H1 (cell line): ENCODE results near the gene CCDC78. TPM values are rescaled to one million over a fixed set of nuclear protein-coding genes. Genes with fewer than 3 reads are reported as not detected.

Source experiments
- CTCF ChIA-PET: fragments of 300-600 bp; sonication (Branson Sonifier 250); formaldehyde crosslinking; loops from one replicate; lab custom pipeline; 2021; ENCODE audit not compliant: partially characterized antibody; lab: Charles Lee
- POLR2A ChIA-PET: fragments of 300-600 bp; sonication (Branson Sonifier 250); formaldehyde crosslinking; loops from one replicate; lab custom pipeline; 2021; ENCODE audit warnings: inconsistent platforms; ENCODE audit not compliant: partially characterized antibody; lab: Charles Lee
- DNase-seq, 2 experiments: peaks; one replicate each; pipeline versions ENCODE4 v3.0.0 to v3.0.0-alpha.2; 2010 to 2022; ENCODE audit warnings: low spot score in 2 of 2, low read depth in 1 of 2, mixed read lengths in 1 of 2
- FAIRE-seq: peaks from 2 replicates; lab custom pipeline; 2011; peaks lifted over from hg19 to GRCh38; lab: Jason Lieb, UNC
- H2AFZ ChIP-seq: 2 replicates; pipeline ENCODE4 v1.8.1; 2012; ENCODE audit warnings: low read length, inconsistent platforms
- H2AK5ac ChIP-seq: 2 replicates; pipeline ENCODE4 v1.6.1; 2013; ENCODE audit warnings: low read depth, low read length
- H2BK120ac ChIP-seq: replicated peaks from 2 replicates; pipeline ENCODE3; 2013; ENCODE audit warnings: low read depth, low read length, inconsistent platforms
- H2BK12ac ChIP-seq: 2 replicates; pipeline ENCODE4 v1.6.1; 2013; ENCODE audit warnings: low read depth, low read length
- H2BK15ac ChIP-seq: 2 replicates; pipeline ENCODE4 v1.6.1; 2013; ENCODE audit warnings: low read length
- H2BK20ac ChIP-seq: 2 replicates; pipeline ENCODE4 v1.6.1; 2013; ENCODE audit warnings: low read length
- H2BK5ac ChIP-seq: 2 replicates; pipeline ENCODE4 v1.6.1; 2013; ENCODE audit warnings: low read depth, low read length
- H3K14ac ChIP-seq: 2 replicates; pipeline ENCODE4 v1.6.1; 2013; ENCODE audit warnings: inconsistent platforms; ENCODE audit not compliant: insufficient read length
- H3K18ac ChIP-seq: 2 replicates; pipeline ENCODE4 v1.6.1; 2013; ENCODE audit warnings: low read length; ENCODE audit errors: extremely low read depth
- H3K23ac ChIP-seq: 2 replicates; pipeline ENCODE4 v1.6.1; 2013; ENCODE audit warnings: inconsistent platforms; ENCODE audit not compliant: insufficient read length
- H3K23me2 ChIP-seq: 2 replicates; pipeline ENCODE4 v1.6.1; 2013; ENCODE audit warnings: low read depth, low read length
- H3K27ac ChIP-seq: 2 replicates; pipeline ENCODE4 v1.6.1; 2011; ENCODE audit warnings: low read depth, low read length, inconsistent platforms
- H3K27me3 ChIP-seq, 4 experiments: replicated peaks in 1 of 4; 1 replicate in 1 of 4; 2 replicates in 3 of 4; pipeline versions ENCODE4 v1.6.1 to v1.8.1; 2011 to 2013; ENCODE audit warnings: low read length in 3 of 4, mild to moderate bottlenecking in 3 of 4, inconsistent platforms in 2 of 4, mixed read lengths in 2 of 4, moderate library complexity in 1 of 4; ENCODE audit not compliant: control insufficient read depth in 3 of 4, insufficient read depth in 3 of 4; ENCODE audit errors: extremely low read depth in 1 of 4
- H3K36me3 ChIP-seq, 4 experiments: 2 replicates each; pipeline versions ENCODE4 v1.6.1 to v1.8.1; 2011 to 2013; ENCODE audit warnings: mild to moderate bottlenecking in 4 of 4, low read length in 3 of 4, moderate library complexity in 2 of 4, control low read depth in 1 of 4, inconsistent platforms in 1 of 4; ENCODE audit not compliant: insufficient read depth in 4 of 4, control insufficient read depth in 2 of 4
- H3K4ac ChIP-seq: replicated peaks from 2 replicates; pipeline ENCODE3; 2013; ENCODE audit warnings: low read length, low read depth, mixed read lengths, inconsistent platforms; ENCODE audit not compliant: insufficient read length
- H3K4me1 ChIP-seq, 4 experiments: replicated peaks in 1 of 4; 1 replicate in 1 of 4; 2 replicates in 3 of 4; pipeline versions ENCODE4 v1.6.1 to v1.8.1; 2011 to 2013; ENCODE audit warnings: low read length in 3 of 4, inconsistent platforms in 2 of 4, mixed read lengths in 1 of 4; ENCODE audit not compliant: insufficient read depth in 4 of 4, control insufficient read depth in 3 of 4
- H3K4me2 ChIP-seq, 2 experiments: 2 replicates each; pipeline versions ENCODE4 v1.6.1 to v1.8.1; 2011 to 2013; ENCODE audit warnings: low read depth in 2 of 2, low read length in 2 of 2, control low read depth in 1 of 2, inconsistent platforms in 1 of 2, mild to moderate bottlenecking in 1 of 2; ENCODE audit not compliant: insufficient read depth in 1 of 2
- H3K4me3 ChIP-seq, 4 experiments: fragments of 200-600, 300-600 bp in 1 of 4; sonication (generic), shearing (Covaris generic), sonication (Bioruptor Twin) in 1 of 4; 2 replicates each; pipeline versions ENCODE4 v1.5.1 to v1.8.1; 2011 to 2016; ENCODE audit warnings: low read length in 4 of 4, low read depth in 3 of 4, control low read depth in 2 of 4, inconsistent platforms in 2 of 4, mild to moderate bottlenecking in 2 of 4, mixed read lengths in 1 of 4, moderate library complexity in 1 of 4; ENCODE audit not compliant: insufficient read depth in 2 of 4; ENCODE audit errors: extremely low read depth in 1 of 4
- H3K56ac ChIP-seq: replicated peaks from 2 replicates; pipeline ENCODE3; 2013; ENCODE audit warnings: low read depth, mild to moderate bottlenecking, mixed read lengths, low read length, inconsistent platforms; ENCODE audit not compliant: insufficient read length
- H3K79me1 ChIP-seq: 2 replicates; pipeline ENCODE4 v1.6.1; 2013; ENCODE audit warnings: low read depth, low read length, control low read depth
- H3K79me2 ChIP-seq, 2 experiments: 2 replicates each; pipeline versions ENCODE4 v1.6.1 to v1.8.1; 2012 to 2013; ENCODE audit warnings: low read length in 2 of 2, mild to moderate bottlenecking in 2 of 2, inconsistent platforms in 1 of 2; ENCODE audit not compliant: insufficient read depth in 2 of 2, control insufficient read depth in 1 of 2
- H3K9ac ChIP-seq, 4 experiments: replicated peaks in 1 of 4; 1 replicate in 1 of 4; 2 replicates in 3 of 4; pipeline versions ENCODE4 v1.6.1 to v1.8.1; 2011 to 2013; ENCODE audit warnings: low read depth in 3 of 4, low read length in 3 of 4, control low read depth in 2 of 4, mild to moderate bottlenecking in 2 of 4, moderate library complexity in 2 of 4, inconsistent platforms in 1 of 4; ENCODE audit errors: extremely low read depth in 1 of 4
- H3K9me3 ChIP-seq, 2 experiments: 2 replicates each; pipeline versions ENCODE4 v1.6.1 to v1.8.1; 2012 to 2013; ENCODE audit warnings: mild to moderate bottlenecking in 2 of 2, moderate library complexity in 2 of 2, control low read depth in 1 of 2, inconsistent platforms in 1 of 2, low read depth in 1 of 2, low read length in 1 of 2, mixed read lengths in 1 of 2; ENCODE audit not compliant: insufficient read depth in 2 of 2
- H4K20me1 ChIP-seq, 2 experiments: replicated peaks in 1 of 2; 2 replicates each; pipeline versions ENCODE3 to v1.8.1; 2011 to 2013; ENCODE audit warnings: inconsistent platforms in 2 of 2, low read length in 2 of 2, mild to moderate bottlenecking in 1 of 2; ENCODE audit not compliant: insufficient read depth in 2 of 2, control insufficient read depth in 1 of 2
- H4K5ac ChIP-seq: 2 replicates; pipeline ENCODE4 v1.6.1; 2013; ENCODE audit warnings: low read length, low read depth, mixed read lengths, inconsistent platforms; ENCODE audit not compliant: insufficient read length
- H4K8ac ChIP-seq: 2 replicates; pipeline ENCODE4 v1.8.0; 2013; ENCODE audit warnings: mild to moderate bottlenecking, moderate library complexity, low read length, inconsistent platforms; ENCODE audit not compliant: insufficient read depth; ENCODE audit errors: extremely low read depth
- H4K91ac ChIP-seq: replicated peaks from 2 replicates; pipeline ENCODE3; 2013; ENCODE audit warnings: low read length, mixed read lengths, inconsistent platforms; ENCODE audit not compliant: insufficient read length
- CBX8 ChIP-seq: fragments of 300-800, 300-1000 bp; sonication (generic); IDR thresholded peaks from 2 replicates; pipeline ENCODE4 v1.7.1; 2016; ENCODE audit warnings: low read depth, low read length, borderline replicate concordance
- CHD1 ChIP-seq: IDR thresholded peaks from 2 replicates; pipeline ENCODE4 v1.6.1; 2012; ENCODE audit warnings: low read depth, low read length, improper control_type of control experiment
- CTBP2 ChIP-seq: IDR thresholded peaks from 2 replicates; pipeline ENCODE4 v1.7.0; 2011; ENCODE audit warnings: borderline replicate concordance, mild to moderate bottlenecking, moderate library complexity, mixed read lengths, low read length; ENCODE audit not compliant: insufficient read depth, insufficient read length
- EP300 ChIP-seq, 2 experiments: IDR thresholded peaks; 1 replicate in 1 of 2; 2 replicates in 1 of 2; pipeline ENCODE4 v1.6.1; 2011 to 2012; ENCODE audit warnings: low read depth in 2 of 2, low read length in 2 of 2, mild to moderate bottlenecking in 2 of 2, borderline replicate concordance in 1 of 2, inconsistent platforms in 1 of 2, moderate library complexity in 1 of 2
- FOSL1 ChIP-seq: IDR thresholded peaks from 2 replicates; pipeline ENCODE4 v1.6.1; 2011; ENCODE audit warnings: mild to moderate bottlenecking, low read depth, low read length, moderate library complexity; ENCODE audit not compliant: insufficient read depth
- JUND ChIP-seq: IDR thresholded peaks from 2 replicates; pipeline ENCODE4 v1.6.1; 2011; ENCODE audit warnings: mild to moderate bottlenecking, improper control_type of control experiment, low read length
- RXRA ChIP-seq: IDR thresholded peaks from 2 replicates; pipeline ENCODE4 v1.6.1; 2011; ENCODE audit warnings: low read depth, mild to moderate bottlenecking, low read length, moderate library complexity; ENCODE audit not compliant: insufficient read depth
- SIN3A ChIP-seq, 2 experiments: IDR thresholded peaks in 1 of 2; conservative IDR thresholded peaks in 1 of 2; 2 replicates each; pipeline ENCODE4 v1.6.1; 2011 to 2012; ENCODE audit warnings: low read length in 2 of 2, improper control_type of control experiment in 1 of 2, low read depth in 1 of 2, mild to moderate bottlenecking in 1 of 2
- SP2 ChIP-seq: IDR thresholded peaks from 2 replicates; pipeline ENCODE4 v1.6.1; 2012; ENCODE audit warnings: mild to moderate bottlenecking, low read length, inconsistent platforms
- SP4 ChIP-seq: IDR thresholded peaks from 2 replicates; pipeline ENCODE4 v1.6.1; 2012; ENCODE audit warnings: low read length, inconsistent platforms
- YY1 ChIP-seq: IDR thresholded peaks from 2 replicates; pipeline ENCODE4 v1.6.1; 2011; ENCODE audit warnings: low read depth, mild to moderate bottlenecking, low read length
- WGBS, 2 experiments: shearing (Covaris generic) in 1 of 2; methylation state at CpG; one replicate each; pipeline versions ENCODE4 v1.1.6 to v1.1.7; 2013 to 2015; ENCODE audit warnings: low lambda C conversion rate in 2 of 2, mixed read lengths in 2 of 2, inconsistent platforms in 1 of 2, low coverage in 1 of 2, missing lambda C conversion rate in 1 of 2; ENCODE audit not compliant: insufficient replicate concordance in 2 of 2, insufficient coverage in 1 of 2, insufficient read length in 1 of 2; ENCODE audit errors: extremely low coverage in 1 of 2, missing lambda C conversion rate in 1 of 2; 5-methylcytosine and 5-hydroxymethylcytosine counted together
- polyA plus RNA-seq, 7 experiments: library from polyadenylated mRNA; depleted of rRNA in 3 of 7; stranded (reverse) in 5 of 7; unstranded in 2 of 7; fragments of >200 nt in 5 of 7; fragments of 200-250 nt in 2 of 7; gene quantifications; 1 replicate in 5 of 7; 2 replicates in 1 of 7; 4 replicates in 1 of 7; pipeline versions ENCODE4 v1.2.1 to v1.2.3, GENCODE V29; 2011 to 2013; ENCODE audit warnings: missing spikeins in 2 of 7, mixed read lengths in 2 of 7
- total RNA-seq: library from RNA; stranded (reverse); fragmentation: NEBNext Ultra II Directional; extraction: Animal tissue kit (Norgen Biotek cat#: 25700); gene quantifications from 2 replicates; pipeline ENCODE4 v1.2.1, GENCODE V29; 2021

The CCDC78 gene
- total and polyA plus RNA-seq, 2 of the 8 experiments (the other 6 are each of a cell fraction or from before 2014, with no cell fraction given): 7.1 to 8.5 TPM

- Histone ChIP-seq H2BK5ac (no peak overlapping the region; the same call in 1 of the 2 replicates), H3K79me1 (peaks cover 6% of the 10 kb centered on the region; the same call in 1 of the 2 replicates), H3K4me2 (peak overlapping the region; percentile 74; a peak in 3 of 4 replicates), H3K9ac (no peak overlapping the region), H4K5ac (no peak overlapping the region), H2BK12ac (no peak overlapping the region), H3K14ac (no peak overlapping the region), H3K27ac (no peak overlapping the region), H3K23ac (no peak overlapping the region), H4K91ac (no peak overlapping the region), H3K23me2 (peaks cover 13% of the 10 kb centered on the region; the same call in 1 of the 2 replicates), H3K27me3 (no peaks in the 10 kb centered on the region), H2AFZ (no peak overlapping the region), H2BK20ac (no peak overlapping the region), H3K4ac (no peak overlapping the region), H4K8ac (peak overlapping the region; percentile 65; the same call in 1 of the 2 replicates), H3K4me3 (peak overlapping the region in 1 of 4 experiments; percentile 89; a peak in 1 of 8 replicates), H3K56ac (no peak overlapping the region), H3K4me1 (peaks cover 0 to 26% (median 21%) of the 10 kb centered on the region in 4 experiments; a peak in 6 of 7 replicates), H2BK120ac (no peak overlapping the region), H4K20me1 (peaks cover 4 to 32% of the 10 kb centered on the region in 2 experiments), H2BK15ac (no peak overlapping the region), H3K18ac (no peak overlapping the region), H3K9me3 (no peaks in the 10 kb centered on the region), H2AK5ac (no peak overlapping the region), H3K79me2 (peaks cover 0 to 12% of the 10 kb centered on the region in 2 experiments; a peak in 1 of 4 replicates), H3K36me3 (peaks cover 4 to 27% (median 13%) of the 10 kb centered on the region in 4 experiments; a peak in 7 of 8 replicates)
- ChIA-PET CTCF (interaction anchor here (0.6 to 1.9 kb wide), 18 partner anchors 9 to 781 kb away, joined by 3 to 8 read pairs (median 3); partner anchors contain the start of genes MCRIP2 and WDR24), POLR2A (interaction anchor here (0.7 to 13.3 kb wide), 18 partner anchors 8 to 299 kb away, joined by 3 to 214 read pairs (median 6); partner anchors contain the start of genes ANTKMT, CCDC78, GNG13 and HAGHL)
- DNase-seq (no peak), FAIRE-seq (no peak)
- WGBS, 2 experiments: 92% methylated on average over 28 of the region's 28 CpGs; no CpG with 5 or more reads in 1 of the 2 experiments
- TF ChIP-seq SIN3A (conservative IDR thresholded peaks at IDR 0.05 in 1 of 2, IDR thresholded peaks at IDR 0.05 in 1 of 2; ENCODE audit: low read depth in 1 of 2, low read length in 2 of 2) (no peak), EP300 (IDR thresholded peaks at IDR 0.05; ENCODE audit: borderline replicate concordance in 1 of 2, low read depth in 2 of 2, low read length in 2 of 2) (no peak), CTBP2 (no peak), YY1 (no peak), CHD1 (no peak), CBX8 (no peak), RXRA (no peak), SP4 (no peak), JUND (no peak), FOSL1 (no peak), SP2 (no peak)
These were observed 44.4 kb downstream of the CCDC78 start for GRCh38 chr16:681746-682427.
